Liver (tissue), 9 donors: ENCODE measurements around the gene TNNT1. TPM values are rescaled to one million over a fixed set of nuclear protein-coding genes. Genes with fewer than 3 reads are reported as not detected.

Source experiments
- DNase-seq: peaks from one replicate; pipeline ENCODE4 v3.0.0-alpha.2; 2017; ENCODE audit warnings: low spot score
- H3K27ac ChIP-seq, 2 donors: one replicate each; pipeline ENCODE4 v1.7.0; 2013; ENCODE audit warnings: inconsistent platforms in 2 of 2, low read length in 2 of 2, control low read depth in 1 of 2, low read depth in 1 of 2, mild to moderate bottlenecking in 1 of 2
- H3K27me3 ChIP-seq, 4 donors: one replicate each; pipeline versions ENCODE4 v1.6.1 to v1.7.0; 2013; ENCODE audit warnings: low read length in 3 of 4, inconsistent platforms in 1 of 4, mild to moderate bottlenecking in 1 of 4, moderate library complexity in 1 of 4; ENCODE audit not compliant: control insufficient read depth in 4 of 4, insufficient read depth in 4 of 4
- H3K36me3 ChIP-seq, 4 donors: one replicate each; pipeline versions ENCODE4 v1.6.1 to v1.7.0; 2013; ENCODE audit warnings: low read length in 3 of 4, mild to moderate bottlenecking in 3 of 4, low read depth in 1 of 4, moderate library complexity in 1 of 4; ENCODE audit not compliant: control insufficient read depth in 4 of 4, insufficient read depth in 3 of 4
- H3K4me1 ChIP-seq, 4 donors: one replicate each; pipeline versions ENCODE4 v1.6.1 to v1.7.0; 2013; ENCODE audit warnings: low read length in 3 of 4, mild to moderate bottlenecking in 3 of 4, moderate library complexity in 1 of 4; ENCODE audit not compliant: control insufficient read depth in 4 of 4, insufficient read depth in 4 of 4
- H3K4me3 ChIP-seq, 3 donors: one replicate each; pipeline versions ENCODE4 v1.6.1 to v1.7.0; 2013; ENCODE audit warnings: low read length in 3 of 3, control low read depth in 1 of 3, low read depth in 1 of 3, mild to moderate bottlenecking in 1 of 3
- H3K9ac ChIP-seq, 2 donors: one replicate each; pipeline ENCODE4 v1.7.0; 2013; ENCODE audit warnings: low read length in 2 of 2, mild to moderate bottlenecking in 2 of 2, moderate library complexity in 2 of 2, control low read depth in 1 of 2, low read depth in 1 of 2
- H3K9me3 ChIP-seq, 4 donors: one replicate each; pipeline versions ENCODE4 v1.6.1 to v1.7.0; 2013; ENCODE audit warnings: low read length in 3 of 4; ENCODE audit not compliant: control insufficient read depth in 4 of 4
- EGR1 ChIP-seq, 2 donors: IDR thresholded peaks; 2 replicates each; pipeline ENCODE4 v1.6.1; 2016 to 2018; ENCODE audit warnings: antibody characterized with exemption in 2 of 2, low read depth in 2 of 2
- FOXA1 ChIP-seq: IDR thresholded peaks from 2 replicates; pipeline ENCODE4 v1.6.1; 2016; ENCODE audit warnings: antibody characterized with exemption
- FOXA2 ChIP-seq: IDR thresholded peaks from 2 replicates; pipeline ENCODE4 v1.6.1; 2016; ENCODE audit warnings: antibody characterized with exemption
- GABPA ChIP-seq, 2 donors: IDR thresholded peaks in 1 of 2; conservative IDR thresholded peaks in 1 of 2; 2 replicates each; pipeline ENCODE4 v1.6.1; 2016; ENCODE audit warnings: antibody characterized with exemption in 2 of 2, mild to moderate bottlenecking in 1 of 2, moderate library complexity in 1 of 2
- HNF4A ChIP-seq, 2 donors: conservative IDR thresholded peaks; 2 replicates each; pipeline ENCODE4 v1.6.1; 2016; ENCODE audit warnings: antibody characterized with exemption in 2 of 2, mild to moderate bottlenecking in 2 of 2
- JUND ChIP-seq, 2 donors: IDR thresholded peaks; 2 replicates each; pipeline ENCODE4 v1.6.1; 2016; ENCODE audit warnings: antibody characterized with exemption in 2 of 2
- MAX ChIP-seq: IDR thresholded peaks from 2 replicates; pipeline ENCODE4 v1.6.1; 2016; ENCODE audit warnings: antibody characterized with exemption
- NR2F2 ChIP-seq: IDR thresholded peaks from 2 replicates; pipeline ENCODE4 v1.6.1; 2016; ENCODE audit warnings: antibody characterized with exemption
- RAD21 ChIP-seq, 2 donors: IDR thresholded peaks; 2 replicates each; pipeline ENCODE4 v1.6.1; 2016; ENCODE audit warnings: antibody characterized with exemption in 2 of 2, mild to moderate bottlenecking in 2 of 2
- REST ChIP-seq: IDR thresholded peaks from 2 replicates; pipeline ENCODE4 v1.6.1; 2016; ENCODE audit warnings: antibody characterized with exemption, mild to moderate bottlenecking
- SP1 ChIP-seq: IDR thresholded peaks from 2 replicates; pipeline ENCODE4 v1.6.1; 2018; ENCODE audit warnings: antibody characterized with exemption, mild to moderate bottlenecking
- TAF1 ChIP-seq: conservative IDR thresholded peaks from 2 replicates; pipeline ENCODE4 v1.6.1; 2016; ENCODE audit warnings: antibody characterized with exemption, mild to moderate bottlenecking
- YY1 ChIP-seq: IDR thresholded peaks from 2 replicates; pipeline ENCODE4 v1.6.1; 2016; ENCODE audit warnings: antibody characterized with exemption, mild to moderate bottlenecking
- ZBTB33 ChIP-seq: IDR thresholded peaks from 2 replicates; pipeline ENCODE4 v1.6.1; 2016; ENCODE audit warnings: antibody characterized with exemption
- WGBS: extraction: QIAGEN DNeasy Blood & Tissue Kit; methylation state at CpG from one replicate; pipeline ENCODE4 v1.1.7; 2013; 5-methylcytosine and 5-hydroxymethylcytosine counted together
- polyA plus RNA-seq, 2 donors: library from polyadenylated mRNA; stranded (reverse) in 1 of 2; unstranded in 1 of 2; fragments of 200-250 nt in 1 of 2; fragments of >200 nt in 1 of 2; fragmentation: Nextera tagmentation in 1 of 2; extraction: Ambion mirVana in 1 of 2; gene quantifications; one replicate each; pipeline versions ENCODE4 v1.2.1 to v1.2.3, GENCODE V29; 2013 to 2015
- total RNA-seq, 2 donors: library from RNA; depleted of rRNA; stranded (reverse); fragments of >200 nt; gene quantifications; one replicate each; pipeline ENCODE4 v1.2.3, GENCODE V29; 2014
- donor health status: healthy.
- donor health status: healthy.
- donor health status: healthy.
- donor health status: healthy.
- donor health status: healthy.

The TNNT1 gene
- total and polyA plus RNA-seq, 4 donors, result 0.15 to 0.28 TPM; not detected in 2

- no peaks in the 10 kb centered on the region for H3K27me3 ChIP-seq
- DNase-seq, result no peak
- no peaks in the 10 kb centered on the region for H3K9me3 ChIP-seq
- no peak overlapping the region for H3K4me3 ChIP-seq
- no peak overlapping the region for H3K27ac ChIP-seq
- no peaks in the 10 kb centered on the region for H3K4me1 ChIP-seq
- H3K9ac ChIP-seq, result no peak overlapping the region
- 82% methylated on average over 15 of the region's 15 CpGs for WGBS
- peaks cover 0 to 5% (median 0%) of the 10 kb centered on the region in 4 donors for H3K36me3 ChIP-seq
- TF ChIP-seq NR2F2, result no peak
Observed at GRCh38 chr19:55189403-55189835, 40.4 kb upstream of the TNNT1 start.

GRCh38 chr19:55188625-55189024, 39.6 kb upstream of the TNNT1 start:
- DNase-seq, result no peak
- Histone ChIP-seq H3K27me3 (peaks cover 0 to 2% (median 0%) of the 10 kb centered on the region in 4 donors), H3K4me3 (no peak overlapping the region), H3K9ac (no peak overlapping the region), H3K4me1 (no peaks in the 10 kb centered on the region), H3K9me3 (no peaks in the 10 kb centered on the region), H3K36me3 (peaks cover 0 to 5% (median 0%) of the 10 kb centered on the region in 4 donors), H3K27ac (no peak overlapping the region)
- 74% methylated on average over 8 of the region's 8 CpGs for whole genome bisulfite sequencing
- TF ChIP-seq RAD21 (IDR thresholded peaks at IDR 0.05) (no peak), YY1 (no peak), TAF1 (no peak), FOXA1 (no peak), FOXA2 (no peak), ZBTB33 (no peak), HNF4A (conservative IDR thresholded peaks at IDR 0.05) (no peak), JUND (IDR thresholded peaks at IDR 0.05) (no peak), MAX (no peak), GABPA (IDR thresholded peaks at IDR 0.05 in 1 of 2, conservative IDR thresholded peaks at IDR 0.05 in 1 of 2) (no peak), SP1 (no peak)

- TF ChIP-seq NR2F2, result no peak
- no peak for TF ChIP-seq TAF1
- no peak for TF ChIP-seq EGR1 (IDR thresholded peaks at IDR 0.05; ENCODE audit: low read depth in 2 of 2)
- Histone ChIP-seq H3K9ac (no peak overlapping the region), H3K4me1 (no peaks in the 10 kb centered on the region), H3K9me3 (no peaks in the 10 kb centered on the region), H3K27me3 (peaks cover 0 to 2% (median 0%) of the 10 kb centered on the region in 4 donors), H3K27ac (no peak overlapping the region), H3K4me3 (no peak overlapping the region), H3K36me3 (peaks cover 0 to 7% (median 0%) of the 10 kb centered on the region in 4 donors)
- no peak for DNase-seq
- WGBS, result 97% methylated on average over 12 of the region's 12 CpGs
Observed at GRCh38 chr19:55186080-55186479, 37.1 kb upstream of the TNNT1 start.

GRCh38 chr19:55181740-55182139, 32.7 kb upstream of the TNNT1 start:
- 86% methylated on average over 20 of the region's 20 CpGs for WGBS
- Histone ChIP-seq H3K27me3 (peaks cover 2 to 5% (median 4%) of the 10 kb centered on the region in 4 donors), H3K36me3 (peaks cover 0 to 7% (median 0%) of the 10 kb centered on the region in 4 donors), H3K4me1 (peaks cover 2 to 8% (median 7%) of the 10 kb centered on the region in 4 donors), H3K9ac (no peak overlapping the region), H3K9me3 (no peaks in the 10 kb centered on the region), H3K4me3 (no peak overlapping the region), H3K27ac (no peak overlapping the region)
- TF ChIP-seq SP1 (no peak), REST (no peak), EGR1 (IDR thresholded peaks at IDR 0.05; ENCODE audit: low read depth in 2 of 2) (no peak)
- no peak for DNase-seq
